ENCODE results near the gene ADGRG7. TPM values are rescaled to one million over a fixed set of nuclear protein-coding genes. Genes with fewer than 3 reads are reported as not detected.

ADGRG7 gene
- not detected in 2 replicates for polyA plus RNA-seq (2011; rRNA removed)
- not detected in 2 replicates for polyA minus RNA-seq (2011; rRNA and poly(A)+ RNA removed)

DNA sequence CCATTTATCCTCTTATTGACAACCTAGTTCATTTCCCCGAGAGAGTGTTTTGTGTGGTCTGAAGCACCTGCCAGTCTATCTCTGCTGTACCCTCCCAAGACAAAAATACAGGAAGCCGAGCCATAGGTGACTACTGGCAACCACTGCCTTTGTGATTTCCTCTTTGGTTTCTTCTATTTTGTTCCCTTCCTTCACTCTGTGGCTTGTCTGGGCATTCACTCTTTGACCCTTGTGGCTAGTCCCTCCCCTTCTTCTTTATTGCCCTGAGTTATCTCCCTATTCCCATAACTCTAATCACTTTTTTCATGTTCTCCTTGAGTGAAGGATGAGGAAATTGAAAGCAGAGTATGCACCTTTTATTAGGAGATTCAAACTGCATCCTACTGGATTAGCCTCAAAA, at the start of gene ADGRG7:
Gene ADGRG7, plus strand, starts transcription at position 297 of the 400 bp plus-strand sequence. CDS start 256 bp downstream, outside the sequence.
- ChIA-PET CTCF (no interaction called here), POLR2A (no interaction called here)
- DNase-seq (ENCODE audit: low read depth): no peak
- peaks cover 9% of the 10 kb centered on the region for H3K27me3 ChIP-seq (ENCODE audit: control insufficient read depth, insufficient read depth, low read length)
- H3K4me3 ChIP-seq (ENCODE audit: low read depth, low read length): no peak within 1 kb of the TSS
- H3K36me3 ChIP-seq (ENCODE audit: control insufficient read depth, insufficient read depth, low read length): no peaks in the 10 kb centered on the region
- no peak for TF ChIP-seq CTCF (IDR thresholded peaks at IDR 0.05; ENCODE audit: insufficient read depth, low read depth, low read length)

GRCh38 chr3:100560426-100560825, 49.0 kb upstream of the ADGRG7 start:
- Histone ChIP-seq H3K36me3 (ENCODE audit: control insufficient read depth, insufficient read depth, low read length) (no peaks in the 10 kb centered on the region), H3K27me3 (ENCODE audit: control insufficient read depth, insufficient read depth, low read length) (no peaks in the 10 kb centered on the region), H3K4me3 (ENCODE audit: low read depth, low read length) (no peak overlapping the region)
- TF ChIP-seq CTCF (IDR thresholded peaks at IDR 0.05; ENCODE audit: insufficient read depth, low read depth, low read length): no peak
- POLR2A ChIA-PET: no interaction called here
- CTCF ChIA-PET: no interaction called here
- DNase-seq (ENCODE audit: low read depth): no peak

GRCh38 chr3:100561459-100562158, 47.8 kb upstream of the ADGRG7 start:
- peak; percentile 68 for DNase-seq (ENCODE audit: low read depth)
- no peak overlapping the region for H3K4me3 ChIP-seq (ENCODE audit: low read depth, low read length)
- no peak for TF ChIP-seq CTCF (IDR thresholded peaks at IDR 0.05; ENCODE audit: insufficient read depth, low read depth, low read length)
- ChIA-PET CTCF (interaction anchor here (0.6 to 1.0 kb wide), 3 partner anchors 27 to 212 kb away, joined by 3 to 4 read pairs (median 3); no protein-coding TSS in a partner anchor), POLR2A (interaction anchor here (0.5 to 1.3 kb wide), 4 partner anchors 10 to 129 kb away, joined by 3 to 4 read pairs (median 3); partner anchors contain the start of gene TMEM45A)
- no peaks in the 10 kb centered on the region for H3K27me3 ChIP-seq (ENCODE audit: control insufficient read depth, insufficient read depth, low read length)
- H3K36me3 ChIP-seq (ENCODE audit: control insufficient read depth, insufficient read depth, low read length): no peaks in the 10 kb centered on the region

DNA sequence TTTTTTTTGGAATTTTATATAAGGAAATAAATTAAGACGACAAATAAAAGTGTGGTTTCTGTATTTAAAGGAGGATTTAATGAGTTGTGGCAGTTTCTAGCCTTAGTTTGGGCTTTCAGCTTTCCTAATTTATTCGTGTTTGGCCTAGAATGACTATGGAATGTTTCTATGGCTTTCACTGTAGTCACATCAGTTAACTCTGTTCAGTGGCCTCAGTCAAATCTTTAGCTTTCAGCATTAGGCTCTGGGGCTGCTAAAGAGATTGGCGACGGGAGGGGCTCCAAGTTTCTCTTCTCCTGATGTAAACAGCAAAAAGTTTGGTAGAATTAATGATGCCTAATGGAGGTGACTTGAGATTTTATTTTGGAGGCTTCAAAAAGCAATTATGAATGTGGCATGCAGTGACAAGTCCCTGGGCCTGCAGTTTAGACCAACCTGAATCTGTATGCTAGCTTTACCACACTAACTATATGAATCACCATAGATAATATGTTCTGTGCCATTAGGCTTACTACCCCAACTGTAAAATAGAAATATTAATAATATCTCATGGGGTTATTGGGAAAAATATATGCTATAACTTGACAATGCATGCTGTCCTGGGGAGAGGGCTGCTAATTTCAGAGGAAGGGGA, 47.1 kb upstream of the ADGRG7 start:
- Histone ChIP-seq H3K4me3 (ENCODE audit: low read depth, low read length) (no peak overlapping the region), H3K27me3 (ENCODE audit: control insufficient read depth, insufficient read depth, low read length) (no peaks in the 10 kb centered on the region), H3K36me3 (ENCODE audit: control insufficient read depth, insufficient read depth, low read length) (no peaks in the 10 kb centered on the region)
- TF ChIP-seq CTCF (IDR thresholded peaks at IDR 0.05; ENCODE audit: insufficient read depth, low read depth, low read length): no peak
- CTCF ChIA-PET: interaction anchor here (0.6 kb wide), 1 partner anchor 28 kb away, joined by 4 read pairs; no protein-coding TSS in a partner anchor
- POLR2A ChIA-PET: interaction anchor here (0.7 to 1.3 kb wide), 3 partner anchors 11 to 70 kb away, joined by 3 to 4 read pairs (median 3); partner anchors contain the start of gene TMEM45A
- DNase-seq (ENCODE audit: low read depth): peak; percentile 21

DNA sequence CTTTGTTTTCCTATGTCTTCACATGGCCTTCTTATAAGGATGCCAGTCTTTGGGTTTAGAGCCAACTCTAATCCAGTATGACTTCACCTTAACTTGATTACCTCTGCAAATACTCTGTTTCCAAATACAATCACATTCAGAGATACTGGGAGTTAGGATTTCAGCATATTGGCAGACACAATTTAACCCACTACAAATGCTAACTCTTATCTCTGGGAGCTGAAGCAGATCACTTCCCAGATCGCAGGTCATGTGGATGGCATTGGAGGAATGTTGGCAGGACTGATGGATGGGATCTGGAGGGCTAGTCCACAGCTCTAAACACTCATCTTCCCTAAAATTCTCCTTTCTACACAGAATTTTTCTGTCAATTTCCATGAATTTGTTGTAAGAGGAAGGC, 46.2 kb upstream of the ADGRG7 start:
- CTCF ChIA-PET: interaction anchor here (1.6 kb wide), 1 partner anchor 28 kb away, joined by 8 read pairs; no protein-coding TSS in a partner anchor
- no peaks in the 10 kb centered on the region for H3K27me3 ChIP-seq (ENCODE audit: control insufficient read depth, insufficient read depth, low read length)
- no peak for DNase-seq (ENCODE audit: low read depth)
- POLR2A ChIA-PET: no interaction called here
- H3K4me3 ChIP-seq (ENCODE audit: low read depth, low read length): no peak overlapping the region
- no peaks in the 10 kb centered on the region for H3K36me3 ChIP-seq (ENCODE audit: control insufficient read depth, insufficient read depth, low read length)
- no peak for TF ChIP-seq CTCF (IDR thresholded peaks at IDR 0.05; ENCODE audit: insufficient read depth, low read depth, low read length)

Measured in BJ (cell line).